Tibial nerve (tissue), 4 donors: Measurements from ENCODE around the gene KRTAP12-4. TPM values are rescaled to one million over a fixed set of nuclear protein-coding genes. Genes with fewer than 3 reads are reported as not detected.

Experiments used
- DNase-seq, 2 donors: peaks; one replicate each; pipeline ENCODE4 v3.0.0-alpha.2; 2019; ENCODE audit warnings: low spot score in 2 of 2
- H3K27ac ChIP-seq, 4 donors: fragments of 200-600 bp; sonication (generic) in 3 of 4; one replicate each; pipeline ENCODE4 v1.5.1; 2017 to 2019; ENCODE audit warnings: mild to moderate bottlenecking in 1 of 4
- H3K27me3 ChIP-seq, 2 donors: fragments of 200-600 bp; sonication (generic) in 1 of 2; one replicate each; pipeline versions ENCODE4 v1.5.1 to v1.6.0; 2017 to 2019
- H3K36me3 ChIP-seq, 3 donors: fragments of 200-600 bp; sonication (generic); one replicate each; pipeline ENCODE4 v1.5.1; 2018 to 2019
- H3K4me1 ChIP-seq, 4 donors: fragments of 200-600 bp; sonication (generic) in 3 of 4; one replicate each; pipeline ENCODE4 v1.5.1; 2017 to 2019
- H3K4me3 ChIP-seq, 4 donors: fragments of 200-600 bp; sonication (generic) in 3 of 4; one replicate each; pipeline ENCODE4 v1.5.1; 2017 to 2019; ENCODE audit warnings: mild to moderate bottlenecking in 1 of 4, moderate library complexity in 1 of 4
- H3K9me3 ChIP-seq, 4 donors: fragments of 200-600 bp; sonication (generic) in 3 of 4; one replicate each; pipeline ENCODE4 v1.5.1; 2017 to 2019
- CTCF ChIP-seq, 5 experiments: fragments of 200-600 bp in 3 of 5; fragments of 450-650 bp in 2 of 5; sonication (generic) in 3 of 5; IDR thresholded peaks; one replicate each; pipeline ENCODE4 v1.5.1; 2016 to 2019; ENCODE audit warnings: antibody characterized with exemption in 5 of 5, mild to moderate bottlenecking in 3 of 5, moderate library complexity in 2 of 5
- EP300 ChIP-seq, 2 donors: sonication (generic); formaldehyde crosslinking; IDR thresholded peaks; one replicate each; pipeline ENCODE4 v1.6.1; 2017; ENCODE audit warnings: antibody characterized with exemption in 2 of 2, mild to moderate bottlenecking in 1 of 2
- POLR2A ChIP-seq, 2 donors: fragments of 450-650 bp; IDR thresholded peaks; one replicate each; pipeline ENCODE4 v1.6.1; 2017; ENCODE audit warnings: antibody characterized with exemption in 2 of 2, mild to moderate bottlenecking in 2 of 2, moderate library complexity in 2 of 2
- WGBS, 2 donors: methylation state at CpG; one replicate each; pipeline ENCODE4 v1.1.5; 2018; 5-methylcytosine and 5-hydroxymethylcytosine counted together
- total RNA-seq, 4 donors: library from RNA; depleted of rRNA; stranded (reverse); fragments of >200 nt; gene quantifications; one replicate each; pipeline ENCODE4 v1.1.0, GENCODE V29; 2016

Gene KRTAP12-4
- total RNA-seq, 4 donors from 2014 or later: not detected

- Histone ChIP-seq H3K4me3 (no peak overlapping the region), H3K36me3 (no peaks in the 10 kb centered on the region), H3K9me3 (peaks cover 0 to 32% (median 2%) of the 10 kb centered on the region in 4 donors), H3K4me1 (no peaks in the 10 kb centered on the region), H3K27me3 (no peaks in the 10 kb centered on the region), H3K27ac (no peak overlapping the region)
- DNase-seq: no peak
- WGBS, 2 donors: 77 to 78% methylated on average over 8 of the region's 8 CpGs
- no peak for TF ChIP-seq CTCF (IDR thresholded peaks at IDR 0.05)
- TF ChIP-seq EP300 (IDR thresholded peaks at IDR 0.05): no peak
- no peak for TF ChIP-seq POLR2A (IDR thresholded peaks at IDR 0.05)
Observed at GRCh38 chr21:44615466-44615865, 39.0 kb downstream of the KRTAP12-4 start.

GRCh38 chr21:44614961-44615391, 39.5 kb downstream of the KRTAP12-4 start:
- 89 to 92% methylated on average over 28 of the region's 28 CpGs for WGBS, 2 donors
- H3K36me3 ChIP-seq: no peaks in the 10 kb centered on the region
- peaks cover 0 to 32% (median 1%) of the 10 kb centered on the region in 4 donors for H3K9me3 ChIP-seq
- no peak for DNase-seq
- no peaks in the 10 kb centered on the region for H3K4me1 ChIP-seq
- no peaks in the 10 kb centered on the region for H3K27me3 ChIP-seq
- no peak overlapping the region for H3K4me3 ChIP-seq
- H3K27ac ChIP-seq: no peak overlapping the region
- no peak for TF ChIP-seq POLR2A (IDR thresholded peaks at IDR 0.05)
- no peak for TF ChIP-seq EP300 (IDR thresholded peaks at IDR 0.05)
- TF ChIP-seq CTCF (IDR thresholded peaks at IDR 0.05): no peak

GRCh38 chr21:44614161-44614631, 40.3 kb downstream of the KRTAP12-4 start:
- no peak for DNase-seq
- Histone ChIP-seq H3K27ac (no peak overlapping the region), H3K9me3 (peaks cover 0 to 36% (median 0%) of the 10 kb centered on the region in 4 donors), H3K27me3 (no peaks in the 10 kb centered on the region), H3K4me3 (no peak overlapping the region), H3K36me3 (no peaks in the 10 kb centered on the region), H3K4me1 (no peaks in the 10 kb centered on the region)
- TF ChIP-seq CTCF (IDR thresholded peaks at IDR 0.05) (no peak), POLR2A (IDR thresholded peaks at IDR 0.05) (no peak), EP300 (IDR thresholded peaks at IDR 0.05) (no peak)
- 67 to 78% methylated on average over 19 to 20 of the region's 20 CpGs for WGBS, 2 donors

GRCh38 chr21:44613386-44614155, 40.9 kb downstream of the KRTAP12-4 start:
- 85 to 86% methylated on average over 25 to 26 of the region's 26 CpGs for WGBS, 2 donors
- Histone ChIP-seq H3K27me3 (no peaks in the 10 kb centered on the region), H3K27ac (no peak overlapping the region), H3K4me3 (no peak overlapping the region), H3K36me3 (no peaks in the 10 kb centered on the region), H3K9me3 (peaks cover 0 to 40% (median 0%) of the 10 kb centered on the region in 4 donors), H3K4me1 (no peaks in the 10 kb centered on the region)
- TF ChIP-seq EP300 (IDR thresholded peaks at IDR 0.05) (no peak), CTCF (IDR thresholded peaks at IDR 0.05) (no peak)
- DNase-seq: no peak

- TF ChIP-seq CTCF (IDR thresholded peaks at IDR 0.05) (no peak), POLR2A (IDR thresholded peaks at IDR 0.05) (no peak), EP300 (IDR thresholded peaks at IDR 0.05) (no peak)
- Histone ChIP-seq H3K27ac (no peak overlapping the region), H3K4me1 (no peaks in the 10 kb centered on the region), H3K27me3 (no peaks in the 10 kb centered on the region), H3K9me3 (peaks cover 0 to 42% (median 0%) of the 10 kb centered on the region in 4 donors), H3K4me3 (no peak overlapping the region), H3K36me3 (no peaks in the 10 kb centered on the region)
- WGBS, 2 donors: 81 to 85% methylated on average over 10 to 13 of the region's 13 CpGs
- DNase-seq: no peak
Observed at GRCh38 chr21:44612669-44613229, 41.7 kb downstream of the KRTAP12-4 start.
